Natural killer cell (primary cell): ENCODE results near the gene SPRN. TPM values are rescaled to one million over a fixed set of nuclear protein-coding genes. Genes with fewer than 3 reads are reported as not detected.

Experiments used
- ATAC-seq, 3 donors: fragments of 150-1000 bp in 2 of 3; fragments of 200-7000 bp in 1 of 3; cut with Tn5 transposase; 1 replicate in 1 of 3; 2 replicates in 2 of 3; pipeline ENCODE4 v1.10.0; 2021; ENCODE audit warnings: mild to moderate bottlenecking in 2 of 3, moderate library complexity in 2 of 3
- DNase-seq, 2 donors: peaks; one replicate each; pipeline versions ENCODE4 v3.0.0 to v3.0.0-alpha.2; 2013 to 2021; ENCODE audit warnings: mixed read lengths in 1 of 2
- H3K27ac ChIP-seq: one replicate; pipeline ENCODE4 v1.5.1; 2013; ENCODE audit warnings: mild to moderate bottlenecking, low read length
- H3K27me3 ChIP-seq: one replicate; pipeline ENCODE4 v1.6.1; 2013; ENCODE audit warnings: low read length; ENCODE audit not compliant: control insufficient read depth, insufficient read depth
- H3K36me3 ChIP-seq: one replicate; pipeline ENCODE4 v1.6.1; 2013; ENCODE audit warnings: low read length; ENCODE audit not compliant: control insufficient read depth, insufficient read depth
- H3K4me1 ChIP-seq: one replicate; pipeline ENCODE4 v1.6.1; 2013; ENCODE audit warnings: low read length; ENCODE audit not compliant: control insufficient read depth, insufficient read depth
- H3K4me3 ChIP-seq: one replicate; pipeline ENCODE4 v1.5.1; 2013; ENCODE audit warnings: low read length
- H3K9me3 ChIP-seq: one replicate; pipeline ENCODE4 v1.6.1; 2013; ENCODE audit warnings: low read length; ENCODE audit not compliant: control insufficient read depth, insufficient read depth
- H3K27ac Mint-ChIP-seq, 2 donors: one replicate each; pipeline ENCODE4 v1.8.0; 2022; ENCODE audit warnings: mild to moderate bottlenecking in 2 of 2, mixed read lengths in 2 of 2, moderate library complexity in 1 of 2
- H3K27me3 Mint-ChIP-seq, 2 donors: one replicate each; pipeline ENCODE4 v1.8.0; 2022; ENCODE audit warnings: low read depth in 2 of 2, mixed read lengths in 2 of 2
- H3K36me3 Mint-ChIP-seq: one replicate; pipeline ENCODE4 v1.8.0; 2022; ENCODE audit warnings: mixed read lengths
- H3K4me1 Mint-ChIP-seq, 2 donors: one replicate each; pipeline ENCODE4 v1.8.0; 2022; ENCODE audit warnings: mixed read lengths in 2 of 2
- H3K4me3 Mint-ChIP-seq: one replicate; pipeline ENCODE4 v1.8.0; 2022; ENCODE audit warnings: mild to moderate bottlenecking, moderate library complexity, mixed read lengths
- H3K9me3 Mint-ChIP-seq, 2 donors: one replicate each; pipeline ENCODE4 v1.8.0; 2022; ENCODE audit warnings: mixed read lengths in 2 of 2
- WGBS: methylation state at CpG from one replicate; pipeline ENCODE4 v1.1.7; 2013; ENCODE audit warnings: missing lambda C conversion rate; ENCODE audit not compliant: insufficient coverage; 5-methylcytosine and 5-hydroxymethylcytosine counted together
- intact Hi-C: fragments of 100-400 bp; cut with micrococcal nuclease; formaldehyde crosslinking; loops from one replicate; pipeline ENCODE4 v1.14.2; 2022
- total RNA-seq, 4 donors: library from RNA; stranded (reverse); fragments of 120-200 nt in 1 of 4; gene quantifications; one replicate each; pipeline versions ENCODE4 v1.2.3 to v1.2.4, GENCODE V29; 2013 to 2022
- TF ChIP-seq, protein P1 (sequence below): fragments of 200-600 bp; IDR thresholded peaks from one replicate; pipeline ENCODE4 v1.8.0; 2022; ENCODE audit warnings: antibody characterized with exemption

Gene SPRN
- total RNA-seq, 3 donors from 2014 or later (not counting 1 experiment from before 2014, with no cell fraction given), result not detected

DNA sequence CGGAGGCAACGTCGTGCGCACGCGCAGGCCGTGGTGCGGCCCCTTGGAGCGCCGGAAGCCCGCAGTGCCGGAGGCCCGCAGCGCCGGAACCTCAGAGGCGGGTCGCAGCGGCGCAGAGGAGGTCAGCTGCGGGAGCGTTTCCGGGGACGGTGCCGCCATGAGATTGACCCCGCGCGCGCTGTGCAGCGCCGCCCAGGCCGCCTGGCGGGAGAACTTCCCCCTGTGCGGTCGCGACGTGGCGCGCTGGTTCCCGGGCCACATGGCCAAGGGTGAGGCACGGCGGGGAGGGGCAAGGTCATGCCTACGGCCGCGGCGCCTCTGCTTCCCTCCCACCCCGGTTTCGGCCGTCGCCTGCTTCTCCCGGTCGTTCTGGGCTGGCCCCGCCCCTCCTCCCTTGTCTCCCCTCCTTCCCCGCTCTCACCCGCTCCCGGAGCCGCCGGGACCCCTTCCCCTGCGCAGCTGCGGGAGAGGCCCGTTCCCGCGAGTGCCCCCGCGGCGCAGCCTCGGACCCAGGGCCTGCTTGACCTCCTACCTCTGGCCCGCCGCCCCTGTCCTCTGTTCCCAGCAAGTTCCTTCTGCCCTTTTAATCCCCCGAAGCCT lies 30.3 kb downstream of the SPRN start, which contains the start of gene MTG1:
MTG1 (plus strand) TSS at position 94 of the 600 bp plus-strand sequence; CDS start at position 158, 64 bp downstream.
- H3K36me3 ChIP-seq, result peaks cover 9% of the 10 kb centered on the region
- H3K9me3 Mint-ChIP-seq, result no peaks in the 10 kb centered on the region
- H3K27me3 Mint-ChIP-seq, result no peaks in the 10 kb centered on the region
- peak within 1 kb of the TSS; percentile 94 for H3K4me3 Mint-ChIP-seq
- peak within 1 kb of the TSS; percentile 49 for H3K27ac ChIP-seq
- TF ChIP-seq, protein P1, sequence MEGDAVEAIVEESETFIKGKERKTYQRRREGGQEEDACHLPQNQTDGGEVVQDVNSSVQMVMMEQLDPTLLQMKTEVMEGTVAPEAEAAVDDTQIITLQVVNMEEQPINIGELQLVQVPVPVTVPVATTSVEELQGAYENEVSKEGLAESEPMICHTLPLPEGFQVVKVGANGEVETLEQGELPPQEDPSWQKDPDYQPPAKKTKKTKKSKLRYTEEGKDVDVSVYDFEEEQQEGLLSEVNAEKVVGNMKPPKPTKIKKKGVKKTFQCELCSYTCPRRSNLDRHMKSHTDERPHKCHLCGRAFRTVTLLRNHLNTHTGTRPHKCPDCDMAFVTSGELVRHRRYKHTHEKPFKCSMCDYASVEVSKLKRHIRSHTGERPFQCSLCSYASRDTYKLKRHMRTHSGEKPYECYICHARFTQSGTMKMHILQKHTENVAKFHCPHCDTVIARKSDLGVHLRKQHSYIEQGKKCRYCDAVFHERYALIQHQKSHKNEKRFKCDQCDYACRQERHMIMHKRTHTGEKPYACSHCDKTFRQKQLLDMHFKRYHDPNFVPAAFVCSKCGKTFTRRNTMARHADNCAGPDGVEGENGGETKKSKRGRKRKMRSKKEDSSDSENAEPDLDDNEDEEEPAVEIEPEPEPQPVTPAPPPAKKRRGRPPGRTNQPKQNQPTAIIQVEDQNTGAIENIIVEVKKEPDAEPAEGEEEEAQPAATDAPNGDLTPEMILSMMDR, result no peak
- peak within 1 kb of the TSS; percentile 87 to 90 for H3K27ac Mint-ChIP-seq
- H3K36me3 Mint-ChIP-seq, result no peaks in the 10 kb centered on the region
- H3K4me3 ChIP-seq, result peak within 1 kb of the TSS; percentile 54
- ATAC-seq, result peak; percentile 73 to 88 (median 84)
- peaks cover 57% of the 10 kb centered on the region for H3K4me1 ChIP-seq
- no peaks in the 10 kb centered on the region for H3K27me3 ChIP-seq
- peak; percentile 94 to 97 for DNase-seq
- no peaks in the 10 kb centered on the region for H3K9me3 ChIP-seq
- peaks cover 45 to 48% of the 10 kb centered on the region in 2 donors for H3K4me1 Mint-ChIP-seq
- intact Hi-C loops, result loop anchor here (1.0 to 5.0 kb wide), 2 partner anchors 36 to 117 kb away; partner anchors contain the start of genes ADAM8 and FUOM
- WGBS, result under 1% methylated on average over 69 of the region's 69 CpGs

DNA sequence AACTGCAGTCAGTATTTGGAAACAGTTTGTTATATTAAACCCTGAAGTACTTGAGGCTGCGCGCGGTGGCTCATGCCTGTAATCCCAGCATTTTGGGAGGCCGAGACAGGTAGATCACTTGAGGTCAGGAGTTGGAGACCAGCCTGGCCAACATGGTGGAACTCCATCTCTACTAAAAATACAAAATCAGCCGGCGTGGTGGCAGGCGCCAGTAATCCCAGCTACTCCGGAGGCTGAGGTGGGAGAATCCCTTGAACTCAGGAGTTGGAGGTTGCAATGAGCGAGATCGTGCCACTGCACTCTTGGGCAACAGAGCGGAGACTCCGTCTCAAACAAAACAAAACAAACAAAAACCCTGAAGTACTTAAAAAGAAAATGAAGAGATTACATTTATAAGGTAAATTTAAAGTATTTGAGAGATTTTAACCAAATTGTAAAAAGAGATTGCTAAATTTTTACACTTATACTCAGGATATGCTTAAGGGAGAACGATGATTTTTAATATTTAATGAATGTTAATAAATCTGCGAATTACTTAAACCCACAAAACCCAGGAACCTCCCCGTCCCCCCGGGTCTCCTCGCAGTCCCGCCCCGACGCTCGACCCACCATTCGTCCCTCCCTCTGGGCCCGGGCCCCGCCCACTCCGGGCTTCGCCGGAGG lies 30.9 kb downstream of the SPRN start:
- H3K36me3 ChIP-seq, result peaks cover 3% of the 10 kb centered on the region
- DNase-seq, result no peak

DNA sequence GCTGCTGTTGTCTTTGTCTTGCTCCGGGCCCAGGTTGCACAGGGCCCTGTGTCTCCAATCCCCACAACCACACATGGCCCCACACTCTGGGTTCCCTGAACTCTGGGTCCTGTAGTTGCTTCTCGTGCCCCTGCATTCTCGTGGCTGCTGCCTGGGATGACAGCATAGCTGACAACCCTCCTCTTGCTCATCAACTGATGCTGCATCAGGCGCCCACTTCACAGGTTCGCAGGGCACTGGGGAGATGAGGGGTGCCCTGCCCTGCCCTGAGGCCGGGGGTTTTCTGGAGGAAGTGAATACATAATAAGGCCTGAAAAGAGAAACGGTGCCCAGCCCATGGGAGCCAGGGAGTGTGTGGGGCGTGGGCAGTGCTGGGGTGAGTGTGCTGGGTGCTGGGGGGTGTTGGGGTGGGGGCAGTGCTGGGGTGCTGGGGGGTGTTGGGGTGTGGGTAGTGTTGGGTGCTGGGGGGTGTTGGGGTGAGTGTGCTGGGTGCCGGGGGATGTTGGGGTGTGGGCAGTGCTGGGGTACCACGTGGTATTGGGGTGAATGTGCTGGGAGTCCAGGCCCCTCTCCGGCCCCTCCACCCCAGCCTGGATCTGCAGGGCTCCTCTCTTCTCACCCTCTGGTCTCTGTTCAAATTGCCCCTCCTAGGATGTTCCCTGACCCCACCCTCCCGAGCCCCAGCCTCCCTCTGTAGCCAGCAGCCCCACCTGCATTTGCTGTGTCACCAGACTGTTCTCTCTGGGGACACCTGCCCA lies 32.5 kb downstream of the SPRN start:
- Histone ChIP-seq H3K36me3 (no peaks in the 10 kb centered on the region), H3K27ac (peak overlapping the region; percentile 68), H3K4me3 (no peak overlapping the region), H3K27me3 (no peaks in the 10 kb centered on the region), H3K4me1 (peaks cover 69% of the 10 kb centered on the region), H3K9me3 (no peaks in the 10 kb centered on the region)
- intact Hi-C loops, result loop anchor here (5.0 kb wide), 1 partner anchor 115 kb away; the partner anchor contains the start of gene ADAM8
- Mint-ChIP-seq H3K9me3 (no peaks in the 10 kb centered on the region), H3K27ac (peak overlapping the region; percentile 91 to 92), H3K36me3 (no peaks in the 10 kb centered on the region), H3K27me3 (no peaks in the 10 kb centered on the region), H3K4me1 (peaks cover 43 to 47% of the 10 kb centered on the region in 2 donors), H3K4me3 (peak overlapping the region; percentile 49)
- WGBS, result 70% methylated on average over 12 of the region's 12 CpGs
- TF ChIP-seq, protein P1, result no peak
- DNase-seq (peak in 1 of 2 donors; percentile 40), ATAC-seq (no peak)

More for the DNA sequence above, 30.9 kb downstream of the SPRN start:
- Histone ChIP-seq H3K27me3 (no peaks in the 10 kb centered on the region), H3K4me3 (peak overlapping the region; percentile 54), H3K4me1 (peaks cover 64% of the 10 kb centered on the region), H3K9me3 (no peaks in the 10 kb centered on the region), H3K27ac (peak overlapping the region; percentile 24)
- Mint-ChIP-seq H3K4me1 (peaks cover 52 to 55% of the 10 kb centered on the region in 2 donors), H3K4me3 (peak overlapping the region; percentile 94), H3K27ac (peak overlapping the region; percentile 87 to 90), H3K27me3 (no peaks in the 10 kb centered on the region), H3K36me3 (no peaks in the 10 kb centered on the region), H3K9me3 (no peaks in the 10 kb centered on the region)
- TF ChIP-seq, protein P1, result no peak
- ATAC-seq, result no peak
- intact Hi-C loops, result loop anchor here (1.0 to 5.0 kb wide), 2 partner anchors 35 to 116 kb away; partner anchors contain the start of genes ADAM8 and FUOM
- WGBS, result 41% methylated on average over 23 of the region's 27 CpGs
